Natural killer cell treated with Interleukin-12 subunit alpha and Interleukin-12 subunit beta and Interleukin-15 and Interleukin-18, amount 100 ng/mL, for 72 hours (primary cell): Measurements from ENCODE around the gene HERC2. TPM values are rescaled to one million over a fixed set of nuclear protein-coding genes. Genes with fewer than 3 reads are reported as not detected.
"Not testable (repeated sequence)": the region's sequence is repeated elsewhere in the genome, so short reads cannot be mapped to it uniquely, and the experiment has no call there.

ENCODE experiments used
- ATAC-seq, 2 donors: fragments of 150-1000 bp; cut with Tn5 transposase in 1 of 2; sonication (Bioruptor Pico), chemical (Tn5 transposase) in 1 of 2; 2 replicates each; pipeline ENCODE4 v1.10.0; 2021
- DNase-seq: peaks from one replicate; pipeline ENCODE4 v3.0.0; 2022; ENCODE audit warnings: low spot score
- H3K27ac Mint-ChIP-seq, 2 donors: 1 replicate in 1 of 2; 2 replicates in 1 of 2; pipeline ENCODE4 v1.8.0; 2022; ENCODE audit warnings: mixed read lengths in 2 of 2, mild to moderate bottlenecking in 1 of 2, moderate library complexity in 1 of 2
- H3K27me3 Mint-ChIP-seq, 2 donors: 1 replicate in 1 of 2; 2 replicates in 1 of 2; pipeline ENCODE4 v1.8.0; 2022; ENCODE audit warnings: mixed read lengths in 2 of 2
- H3K36me3 Mint-ChIP-seq: one replicate; pipeline ENCODE4 v1.8.0; 2022; ENCODE audit warnings: mixed read lengths
- H3K4me1 Mint-ChIP-seq, 2 donors: 1 replicate in 1 of 2; 2 replicates in 1 of 2; pipeline ENCODE4 v1.8.0; 2022; ENCODE audit warnings: low read depth in 2 of 2, mixed read lengths in 2 of 2, mild to moderate bottlenecking in 1 of 2
- H3K4me3 Mint-ChIP-seq: one replicate; pipeline ENCODE4 v1.8.0; 2022; ENCODE audit warnings: mixed read lengths
- H3K9me3 Mint-ChIP-seq: 2 replicates; pipeline ENCODE4 v1.8.0; 2022; ENCODE audit warnings: mixed read lengths
- total RNA-seq, 2 donors: library from RNA; stranded (reverse); gene quantifications; one replicate each; pipeline ENCODE4 v1.2.3, GENCODE V29; 2022

Gene HERC2
- total RNA-seq, 2 donors from 2014 or later: 42.7 to 95.8 TPM

DNA sequence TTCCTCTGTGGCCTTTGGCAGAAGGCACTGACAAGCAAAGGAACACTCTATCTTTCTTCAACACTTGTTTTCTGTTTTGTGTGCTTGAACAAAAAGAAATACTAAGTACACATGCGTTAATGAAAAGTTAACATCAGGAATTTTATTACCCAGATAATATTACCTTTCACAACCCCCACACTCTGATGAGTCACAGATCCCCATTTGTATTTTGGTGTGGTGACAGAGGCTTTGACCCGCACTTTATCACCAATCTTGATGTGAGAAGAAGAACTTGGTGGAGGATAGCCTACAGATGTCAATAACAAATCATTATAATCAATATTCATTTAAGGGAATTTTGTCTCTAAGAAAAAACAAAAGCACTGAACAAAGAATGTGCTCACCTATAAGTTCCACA lies 123.8 kb downstream of the HERC2 start:
- H3K27me3 Mint-ChIP-seq, H3K27ac Mint-ChIP-seq, H3K9me3 Mint-ChIP-seq, H3K4me1 Mint-ChIP-seq, ATAC-seq, DNase-seq, H3K4me3 Mint-ChIP-seq: not testable (repeated sequence)
- peaks cover 26% of the 10 kb centered on the region for H3K36me3 Mint-ChIP-seq

DNA sequence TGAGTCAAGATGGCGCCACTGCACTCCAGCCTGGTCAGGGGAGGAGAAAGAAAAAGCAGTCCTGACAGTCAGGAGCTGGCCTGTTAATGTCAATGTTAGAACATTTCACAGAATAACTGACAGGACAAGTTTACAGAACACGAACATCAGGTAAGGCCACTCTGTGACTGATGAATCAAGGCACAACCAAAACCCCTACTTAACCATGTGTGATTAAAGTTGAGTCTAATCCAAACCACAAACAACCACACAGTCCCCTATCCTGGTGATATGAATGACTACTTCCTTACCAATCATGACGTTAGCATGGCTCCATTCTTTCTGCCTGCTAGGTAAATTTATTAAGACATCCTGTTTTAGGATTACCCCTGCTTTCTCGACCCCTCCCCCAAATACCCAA lies 124.3 kb downstream of the HERC2 start:
- not testable (repeated sequence) for DNase-seq, H3K4me3 Mint-ChIP-seq, H3K4me1 Mint-ChIP-seq, H3K27ac Mint-ChIP-seq, H3K9me3 Mint-ChIP-seq, H3K27me3 Mint-ChIP-seq
- peaks cover 26% of the 10 kb centered on the region for H3K36me3 Mint-ChIP-seq
- ATAC-seq: peak; percentile 59 to 80

DNA sequence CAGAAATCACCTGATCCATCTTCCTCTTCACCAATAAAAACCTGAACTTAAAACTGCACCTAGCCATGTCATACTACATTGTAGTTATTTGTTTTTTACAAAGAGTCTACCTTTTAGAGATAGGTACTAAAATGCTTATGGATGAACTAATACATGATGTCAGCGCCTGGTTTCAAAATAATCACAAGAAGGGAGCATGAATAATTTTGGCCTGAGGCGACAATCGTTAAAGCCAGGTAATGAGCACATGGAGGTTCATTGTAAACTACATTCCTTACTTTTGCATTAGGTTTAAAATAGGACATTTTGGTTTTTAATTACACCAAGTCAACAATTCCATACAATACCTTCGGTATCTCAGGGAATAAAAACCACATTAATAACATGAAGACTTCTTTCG lies 125.4 kb downstream of the HERC2 start:
- peaks cover 26% of the 10 kb centered on the region for H3K36me3 Mint-ChIP-seq

DNA sequence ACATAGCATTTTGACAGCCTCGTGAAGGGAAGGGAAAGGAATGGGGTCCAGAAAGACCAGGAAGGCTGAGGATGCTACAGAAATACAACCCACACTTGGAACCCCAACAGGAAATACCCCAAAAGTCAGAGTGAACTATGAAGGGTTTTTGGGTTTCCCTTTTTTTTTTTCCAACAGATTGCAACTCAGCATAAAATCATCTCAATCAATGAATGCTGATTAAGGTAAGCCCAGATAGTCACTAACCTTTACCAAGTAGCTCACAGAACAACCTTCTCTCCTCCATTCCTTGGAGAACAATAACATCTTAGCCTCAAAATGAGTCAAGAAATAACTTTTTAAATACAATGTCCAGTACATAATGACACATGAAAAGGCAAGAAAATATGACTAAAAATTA lies 129.2 kb downstream of the HERC2 start:
- peaks cover 11% of the 10 kb centered on the region for H3K36me3 Mint-ChIP-seq
- H3K27ac Mint-ChIP-seq: no peak overlapping the region
- DNase-seq: no peak
- no peak for ATAC-seq
- H3K27me3 Mint-ChIP-seq: no peaks in the 10 kb centered on the region
- no peak overlapping the region for H3K4me3 Mint-ChIP-seq
- H3K9me3 Mint-ChIP-seq: no peaks in the 10 kb centered on the region
- H3K4me1 Mint-ChIP-seq: peaks cover 7 to 8% of the 10 kb centered on the region in 2 donors

More for the DNA sequence above, 125.4 kb downstream of the HERC2 start:
- DNase-seq, H3K9me3 Mint-ChIP-seq, H3K4me3 Mint-ChIP-seq, ATAC-seq, H3K4me1 Mint-ChIP-seq, H3K27me3 Mint-ChIP-seq, H3K27ac Mint-ChIP-seq: not testable (repeated sequence)

DNA sequence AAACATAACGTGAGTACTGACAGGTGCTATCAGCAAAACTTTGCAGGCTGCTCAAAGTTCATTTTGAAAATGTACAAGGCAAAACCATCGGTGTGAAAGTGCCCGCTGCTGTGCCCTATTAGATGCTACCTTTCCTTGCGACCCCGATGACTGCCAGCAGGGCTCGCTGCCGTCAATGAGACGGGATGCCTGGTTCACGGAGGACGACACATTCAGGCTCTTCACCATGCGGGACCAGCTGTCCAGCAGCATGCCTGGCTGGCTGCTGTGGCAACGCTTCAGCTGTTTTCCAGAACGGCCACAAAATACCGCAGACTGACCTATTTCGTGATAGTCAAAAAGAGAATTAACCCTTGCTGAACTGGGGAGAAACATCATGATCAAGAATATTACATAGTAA lies 130.1 kb downstream of the HERC2 start:
- Mint-ChIP-seq H3K27ac (no peak overlapping the region), H3K9me3 (no peaks in the 10 kb centered on the region), H3K27me3 (no peaks in the 10 kb centered on the region), H3K4me3 (no peak overlapping the region), H3K4me1 (peaks cover 7 to 8% of the 10 kb centered on the region in 2 donors), H3K36me3 (peaks cover 12% of the 10 kb centered on the region)
- no peak for DNase-seq
- ATAC-seq: no peak

DNA sequence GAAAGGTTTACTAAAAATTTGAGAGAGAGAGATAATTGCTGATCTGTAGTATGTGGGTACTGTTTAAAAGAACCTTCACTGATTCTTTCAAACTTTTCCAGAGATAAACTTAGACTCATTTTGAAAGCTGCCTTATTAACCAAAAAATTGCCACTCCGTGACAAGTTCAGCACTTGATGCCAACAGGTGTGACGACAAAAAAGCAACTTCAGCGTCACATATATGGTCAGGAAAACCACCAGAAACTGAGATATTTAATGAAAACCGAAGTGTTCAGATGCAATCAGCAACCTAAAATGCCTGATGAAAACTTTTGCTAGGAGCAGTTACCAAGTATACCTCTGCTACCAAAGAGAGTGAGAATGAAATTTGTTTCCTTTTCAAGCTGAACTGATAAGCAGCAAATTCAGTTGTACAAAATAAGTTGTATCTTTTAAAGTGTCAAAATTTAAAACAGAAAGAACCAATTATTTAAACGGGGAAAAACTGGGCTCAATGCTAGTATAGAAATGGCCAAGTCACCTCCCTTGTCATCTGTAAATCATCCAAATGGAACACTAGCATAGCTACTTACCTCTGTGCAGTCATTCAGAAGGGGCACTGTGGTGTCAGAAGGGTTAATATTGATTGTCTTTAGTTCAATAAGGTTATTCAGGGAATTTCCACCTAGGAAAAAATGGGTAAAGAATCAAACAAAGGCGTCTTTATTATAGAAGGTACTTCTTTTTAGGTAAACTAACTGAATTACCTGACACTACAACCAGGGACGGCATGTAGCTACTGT lies 131.4 kb downstream of the HERC2 start:
- H3K36me3 Mint-ChIP-seq: peaks cover 6% of the 10 kb centered on the region
- no peak for ATAC-seq
- no peak overlapping the region for H3K4me3 Mint-ChIP-seq
- DNase-seq: no peak
- H3K27ac Mint-ChIP-seq: no peak overlapping the region
- no peaks in the 10 kb centered on the region for H3K27me3 Mint-ChIP-seq
- no peaks in the 10 kb centered on the region for H3K9me3 Mint-ChIP-seq
- peaks cover 7 to 8% of the 10 kb centered on the region in 2 donors for H3K4me1 Mint-ChIP-seq

DNA sequence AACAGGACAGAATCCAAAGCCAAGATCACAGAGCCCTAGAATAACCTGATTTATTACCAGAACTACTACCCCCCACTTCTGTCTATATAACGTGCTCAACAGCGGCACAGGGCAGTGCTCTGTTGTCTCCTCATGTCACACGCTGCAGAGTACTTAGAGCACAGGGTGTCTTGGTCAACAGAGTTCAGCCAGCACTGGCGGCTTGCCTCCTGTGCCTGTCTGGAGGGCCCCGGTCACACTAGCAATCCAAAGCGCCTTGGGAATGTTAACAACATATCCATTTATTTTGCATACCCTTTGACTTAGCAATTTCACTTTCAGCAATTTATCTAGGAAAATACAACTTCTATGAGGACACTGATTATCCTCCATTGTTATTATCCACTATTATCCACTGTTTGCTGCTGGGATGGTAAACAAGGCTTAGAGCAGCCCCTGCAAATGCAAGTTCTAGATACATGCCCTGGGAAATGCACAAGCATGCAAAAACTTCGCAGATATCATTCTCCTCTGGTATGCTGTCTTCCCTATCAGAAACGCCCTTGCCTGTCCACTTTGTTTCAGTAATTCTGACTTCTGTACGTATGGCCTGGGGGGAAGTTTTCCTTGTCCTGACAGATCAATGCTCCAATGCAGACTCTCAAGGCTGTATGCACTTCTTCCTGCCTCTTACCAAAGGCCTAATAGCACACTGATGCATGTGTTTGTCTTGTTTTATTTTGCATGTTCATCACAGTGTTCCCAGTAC lies 136.7 kb downstream of the HERC2 start:
- peaks cover 5% of the 10 kb centered on the region for H3K36me3 Mint-ChIP-seq
- H3K27ac Mint-ChIP-seq: no peak overlapping the region
- no peaks in the 10 kb centered on the region for H3K27me3 Mint-ChIP-seq
- DNase-seq: no peak
- H3K4me1 Mint-ChIP-seq: no peaks in the 10 kb centered on the region
- no peaks in the 10 kb centered on the region for H3K9me3 Mint-ChIP-seq
- no peak overlapping the region for H3K4me3 Mint-ChIP-seq
- ATAC-seq: no peak

DNA sequence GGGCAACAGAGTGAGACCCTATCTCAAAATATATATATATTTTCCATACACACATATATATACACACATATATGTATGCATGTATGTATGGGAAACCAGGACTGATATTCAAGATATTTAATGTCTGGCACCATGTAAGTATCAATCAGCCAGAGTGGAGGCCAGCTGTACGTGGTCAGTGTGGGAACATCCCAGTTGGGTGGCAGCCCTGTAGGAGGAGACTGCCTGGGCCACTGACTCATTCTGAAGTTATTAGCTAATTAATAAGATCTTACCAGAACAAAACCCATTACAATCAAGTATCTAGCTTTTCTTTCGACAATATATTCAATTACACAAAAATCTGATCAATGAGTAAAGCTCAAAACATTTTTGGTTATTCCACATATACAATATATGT lies 137.8 kb downstream of the HERC2 start:
- ATAC-seq (no peak), DNase-seq (no peak)
- H3K9me3 Mint-ChIP-seq: no peaks in the 10 kb centered on the region
- no peak overlapping the region for H3K4me3 Mint-ChIP-seq
- no peak overlapping the region for H3K27ac Mint-ChIP-seq
- peaks cover 5% of the 10 kb centered on the region for H3K36me3 Mint-ChIP-seq
- no peaks in the 10 kb centered on the region for H3K27me3 Mint-ChIP-seq
- H3K4me1 Mint-ChIP-seq: no peaks in the 10 kb centered on the region

DNA sequence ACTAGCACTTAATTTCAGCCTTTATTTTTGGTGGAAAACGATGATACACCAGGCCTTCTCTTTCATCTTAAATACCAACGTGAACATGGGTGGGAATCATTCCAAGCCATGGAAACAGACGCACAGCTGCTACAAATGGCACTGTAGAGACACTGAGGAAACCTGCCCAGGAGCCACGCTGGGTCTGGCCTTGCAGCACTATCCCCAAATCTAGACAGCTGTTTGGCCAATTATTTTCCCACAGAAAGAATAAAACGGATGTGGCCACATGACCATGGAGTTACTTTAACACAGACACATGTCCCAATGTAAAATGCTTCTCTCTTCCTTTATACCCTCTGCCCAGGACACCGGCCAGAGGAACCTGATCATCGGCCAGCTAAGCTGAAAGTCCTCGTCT lies 139.2 kb downstream of the HERC2 start:
- Mint-ChIP-seq H3K4me3 (no peak overlapping the region), H3K4me1 (no peaks in the 10 kb centered on the region), H3K9me3 (no peaks in the 10 kb centered on the region), H3K27me3 (no peaks in the 10 kb centered on the region), H3K27ac (no peak overlapping the region), H3K36me3 (peaks cover 5% of the 10 kb centered on the region)
- no peak for ATAC-seq
- no peak for DNase-seq

DNA sequence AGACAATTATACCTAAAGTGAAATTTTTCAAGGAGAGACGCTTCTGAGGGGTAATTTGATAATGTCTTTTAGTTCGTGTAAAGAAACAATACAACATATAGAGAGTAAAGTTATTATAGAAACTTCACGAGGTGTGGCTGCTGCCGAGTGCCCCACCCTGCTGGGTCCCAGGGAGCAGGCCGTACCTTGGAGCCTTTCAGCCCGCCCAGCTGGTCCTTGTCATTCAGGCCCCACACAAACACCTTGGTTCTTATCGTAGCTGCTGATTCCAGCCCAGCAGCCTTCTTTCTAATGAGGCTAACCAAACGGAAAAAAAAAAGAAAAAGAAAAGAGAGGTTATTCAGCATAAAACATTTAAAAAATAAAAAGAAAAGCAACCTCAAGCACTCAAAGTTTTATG lies 139.8 kb downstream of the HERC2 start:
- no peak for ATAC-seq
- H3K4me1 Mint-ChIP-seq: no peaks in the 10 kb centered on the region
- H3K9me3 Mint-ChIP-seq: no peaks in the 10 kb centered on the region
- H3K27ac Mint-ChIP-seq: no peak overlapping the region
- no peak overlapping the region for H3K4me3 Mint-ChIP-seq
- no peaks in the 10 kb centered on the region for H3K27me3 Mint-ChIP-seq
- no peak for DNase-seq
- H3K36me3 Mint-ChIP-seq: peaks cover 5% of the 10 kb centered on the region

DNA sequence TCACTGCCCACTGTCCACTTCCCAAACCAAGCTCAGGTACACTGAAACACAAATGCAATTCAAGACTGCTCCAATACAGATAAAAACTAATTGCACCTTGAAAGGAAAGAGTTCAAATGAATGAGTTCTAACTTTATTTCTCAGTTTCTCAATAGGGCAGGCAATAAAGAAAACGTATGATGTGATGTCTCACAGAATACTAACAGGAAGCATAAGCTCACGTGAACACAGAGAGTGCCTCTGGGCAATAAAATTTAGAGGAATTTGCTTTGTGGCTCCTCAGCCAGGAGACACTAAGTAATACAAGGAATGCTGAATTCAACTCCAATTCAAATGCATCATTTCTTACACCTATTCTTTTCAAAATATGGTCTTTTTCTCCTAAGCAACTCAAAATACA lies 140.6 kb downstream of the HERC2 start:
- Mint-ChIP-seq H3K4me1 (no peaks in the 10 kb centered on the region), H3K27ac (no peak overlapping the region), H3K9me3 (no peaks in the 10 kb centered on the region), H3K27me3 (no peaks in the 10 kb centered on the region), H3K36me3 (peaks cover under 1% of the 10 kb centered on the region), H3K4me3 (no peak overlapping the region)
- ATAC-seq (no peak), DNase-seq (no peak)

DNA sequence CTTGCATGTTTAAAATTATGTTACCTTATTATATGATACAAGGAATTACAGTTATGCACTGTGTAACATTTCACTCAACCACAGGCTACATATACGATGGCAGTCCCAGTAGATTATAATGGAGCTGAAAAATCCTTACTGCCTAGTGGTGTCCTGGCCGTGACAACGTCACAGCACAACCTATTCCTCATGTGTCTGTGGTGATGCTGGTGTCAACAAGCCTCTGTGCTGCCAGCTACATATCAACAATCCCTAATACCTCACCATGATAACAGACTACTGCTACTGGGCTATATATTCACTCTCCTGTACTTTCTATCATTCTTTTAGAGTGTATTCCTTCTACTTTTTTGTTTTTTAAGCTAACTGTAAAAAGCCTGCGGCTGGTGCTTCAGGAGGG lies 142.7 kb downstream of the HERC2 start:
- peaks cover 6% of the 10 kb centered on the region for H3K36me3 Mint-ChIP-seq
- no peak for DNase-seq
- H3K4me3 Mint-ChIP-seq: no peak overlapping the region

DNA sequence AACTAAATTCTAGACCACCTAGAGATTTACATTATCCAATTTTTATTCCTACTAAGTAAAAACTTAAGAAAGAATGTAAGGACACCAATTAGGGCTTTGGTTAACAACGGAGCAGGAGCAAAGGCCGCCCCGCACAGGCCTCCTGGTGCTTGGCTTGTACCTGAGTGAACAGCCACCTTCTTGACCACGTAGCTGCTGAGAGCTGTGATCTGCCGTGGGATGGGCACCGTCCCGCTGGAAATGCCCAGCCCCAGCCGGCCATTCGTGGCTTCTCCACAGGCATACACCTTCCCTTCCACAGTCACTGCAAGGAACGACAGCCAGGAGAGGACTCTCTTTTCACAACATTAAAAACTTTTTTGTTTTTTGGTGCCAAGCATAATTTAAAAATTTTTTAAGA lies 143.3 kb downstream of the HERC2 start:
- Mint-ChIP-seq H3K9me3 (no peaks in the 10 kb centered on the region), H3K27ac (no peak overlapping the region), H3K36me3 (peaks cover 8% of the 10 kb centered on the region), H3K4me1 (no peaks in the 10 kb centered on the region), H3K27me3 (no peaks in the 10 kb centered on the region), H3K4me3 (no peak overlapping the region)
- DNase-seq (no peak), ATAC-seq (no peak)

More for the DNA sequence above, 142.7 kb downstream of the HERC2 start:
- no peaks in the 10 kb centered on the region for H3K9me3 Mint-ChIP-seq
- no peaks in the 10 kb centered on the region for H3K27me3 Mint-ChIP-seq
- no peak overlapping the region for H3K27ac Mint-ChIP-seq
- no peak for ATAC-seq
- no peaks in the 10 kb centered on the region for H3K4me1 Mint-ChIP-seq

DNA sequence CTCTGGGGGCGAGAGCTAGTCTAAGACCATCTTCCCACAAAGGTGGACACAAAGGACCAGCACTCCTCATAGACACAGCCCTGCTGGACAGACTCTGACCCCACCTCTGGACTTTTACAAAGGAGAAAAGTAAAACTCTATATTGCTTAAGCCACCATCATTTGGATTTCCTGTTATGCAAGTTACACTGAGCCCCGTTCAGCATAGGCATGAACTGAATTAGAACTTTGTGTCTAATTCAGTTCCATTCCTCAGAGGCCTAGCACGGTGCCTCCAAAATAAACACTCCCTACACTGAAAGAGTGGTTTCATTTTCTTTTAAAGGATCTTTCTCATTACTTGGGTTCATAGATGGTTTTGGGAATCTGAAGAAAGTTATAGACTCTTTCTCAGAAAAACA lies 143.7 kb downstream of the HERC2 start:
- H3K36me3 Mint-ChIP-seq: peaks cover 12% of the 10 kb centered on the region
- H3K27ac Mint-ChIP-seq: no peak overlapping the region
- ATAC-seq: no peak
- no peaks in the 10 kb centered on the region for H3K4me1 Mint-ChIP-seq
- no peaks in the 10 kb centered on the region for H3K27me3 Mint-ChIP-seq
- DNase-seq: no peak
- H3K4me3 Mint-ChIP-seq: no peak overlapping the region
- no peaks in the 10 kb centered on the region for H3K9me3 Mint-ChIP-seq
